Astrocyte (in vitro differentiated cells and primary cell): ENCODE data around the gene RALGAPA2. TPM values are rescaled to one million over a fixed set of nuclear protein-coding genes. Genes with fewer than 3 reads are reported as not detected.

Source experiments
- DNase-seq: peaks from one replicate; pipeline ENCODE4 v3.0.0-alpha.2; 2010; ENCODE audit warnings: low read depth
- FAIRE-seq: peaks from 2 replicates; lab custom pipeline; 2011; peaks lifted over from hg19 to GRCh38; lab: Jason Lieb, UNC
- H2AFZ ChIP-seq: 2 replicates; pipeline ENCODE4 v1.6.0; 2012; ENCODE audit warnings: low read depth, low read length, inconsistent platforms
- H3K27ac ChIP-seq: 2 replicates; pipeline ENCODE4 v1.5.1; 2011; ENCODE audit warnings: low read depth, low read length, inconsistent platforms
- H3K27me3 ChIP-seq: 2 replicates; pipeline ENCODE4 v1.6.0; 2011; ENCODE audit warnings: low read length, inconsistent platforms; ENCODE audit not compliant: insufficient read depth
- H3K36me3 ChIP-seq: 2 replicates; pipeline ENCODE4 v1.5.1; 2011; ENCODE audit warnings: low read length, inconsistent platforms; ENCODE audit not compliant: insufficient read depth
- H3K4me1 ChIP-seq: 2 replicates; pipeline ENCODE4 v1.5.1; 2011; ENCODE audit warnings: low read length, inconsistent platforms; ENCODE audit not compliant: insufficient read depth
- H3K4me2 ChIP-seq: 2 replicates; pipeline ENCODE4 v1.6.0; 2012; ENCODE audit warnings: low read length, inconsistent platforms
- H3K4me3 ChIP-seq: 2 replicates; pipeline ENCODE4 v1.5.1; 2011; ENCODE audit warnings: low read depth, mild to moderate bottlenecking, low read length, inconsistent platforms; ENCODE audit not compliant: insufficient read depth
- H3K79me2 ChIP-seq: 2 replicates; pipeline ENCODE4 v1.6.0; 2012; ENCODE audit warnings: mild to moderate bottlenecking, low read length, inconsistent platforms; ENCODE audit not compliant: insufficient read depth
- H3K9ac ChIP-seq: 2 replicates; pipeline ENCODE4 v1.6.0; 2012; ENCODE audit warnings: mild to moderate bottlenecking, low read length, inconsistent platforms
- H3K9me3 ChIP-seq: 2 replicates; pipeline ENCODE4 v1.5.1; 2012; ENCODE audit warnings: low read depth, mild to moderate bottlenecking, low read length, inconsistent platforms; ENCODE audit not compliant: insufficient read depth
- H4K20me1 ChIP-seq: 2 replicates; pipeline ENCODE4 v1.6.0; 2012; ENCODE audit warnings: low read length, inconsistent platforms; ENCODE audit not compliant: insufficient read depth
- H3K27ac Mint-ChIP-seq: one replicate; pipeline ENCODE4 v1.8.0; 2021; ENCODE audit warnings: mild to moderate bottlenecking, mixed read lengths; ENCODE audit not compliant: unreplicated experiment
- H3K27me3 Mint-ChIP-seq: one replicate; pipeline ENCODE4 v1.8.0; 2021; ENCODE audit warnings: low read depth, mixed read lengths; ENCODE audit not compliant: unreplicated experiment
- H3K36me3 Mint-ChIP-seq: one replicate; pipeline ENCODE4 v1.8.0; 2021; ENCODE audit warnings: low read depth, mixed read lengths; ENCODE audit not compliant: unreplicated experiment
- H3K4me1 Mint-ChIP-seq: one replicate; pipeline ENCODE4 v1.8.0; 2021; ENCODE audit warnings: low read depth, mixed read lengths; ENCODE audit not compliant: unreplicated experiment
- H3K4me3 Mint-ChIP-seq: one replicate; pipeline ENCODE4 v1.8.0; 2021; ENCODE audit warnings: mild to moderate bottlenecking, moderate library complexity, mixed read lengths; ENCODE audit not compliant: unreplicated experiment
- H3K9me3 Mint-ChIP-seq: one replicate; pipeline ENCODE4 v1.8.0; 2021; ENCODE audit warnings: mild to moderate bottlenecking, mixed read lengths; ENCODE audit not compliant: unreplicated experiment
- EZH2 ChIP-seq: IDR thresholded peaks from 2 replicates; pipeline ENCODE4 v1.6.1; 2012; ENCODE audit warnings: mild to moderate bottlenecking, low read length, inconsistent platforms; ENCODE audit not compliant: insufficient read depth
- total RNA-seq: library from RNA; stranded (reverse); gene quantifications from 2 replicates; pipeline ENCODE4 v1.2.1, GENCODE V29; 2021
- TF ChIP-seq, protein P1 (sequence below): IDR thresholded peaks from 2 replicates; pipeline ENCODE4 v1.5.1; 2011; ENCODE audit warnings: low read depth, mild to moderate bottlenecking, inconsistent platforms, low read length, moderate library complexity; ENCODE audit not compliant: insufficient read depth

Gene RALGAPA2
- total RNA-seq, 1 donor from 2014 or later, result 6.6 TPM

DNA sequence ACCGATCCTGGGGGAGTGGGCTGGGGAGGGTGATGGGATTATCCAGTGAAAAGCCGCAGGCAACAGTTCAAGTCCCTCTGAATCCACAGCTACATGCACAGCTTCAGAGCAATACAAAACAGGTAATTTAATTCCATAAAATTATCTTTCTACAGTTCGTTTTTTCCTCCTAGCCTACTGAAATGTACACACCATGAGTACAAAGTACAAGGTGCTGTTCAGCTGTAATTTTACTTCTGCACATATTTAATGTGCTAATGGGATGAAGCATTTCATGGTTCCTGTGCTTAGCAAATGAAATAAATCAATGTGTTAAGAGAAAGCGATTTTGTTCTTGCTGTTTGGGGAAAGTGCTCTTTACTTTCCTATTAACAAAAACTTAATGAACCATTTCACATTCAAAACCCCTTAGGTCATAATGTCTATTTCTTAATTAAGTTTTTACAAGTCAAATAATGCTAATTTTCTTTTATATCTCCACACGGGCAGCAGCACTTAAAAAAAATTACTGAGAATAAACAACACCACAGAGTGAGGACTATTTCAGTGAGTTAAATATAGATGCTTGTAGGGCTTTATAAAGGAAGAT is 272.7 kb downstream of the RALGAPA2 start:
- Histone ChIP-seq H2AFZ (no peak overlapping the region), H3K9ac (no peak overlapping the region), H3K27me3 (no peaks in the 10 kb centered on the region), H3K4me3 (no peak overlapping the region), H3K79me2 (no peaks in the 10 kb centered on the region), H4K20me1 (no peaks in the 10 kb centered on the region), H3K4me2 (no peak overlapping the region), H3K4me1 (no peaks in the 10 kb centered on the region), H3K9me3 (no peaks in the 10 kb centered on the region), H3K36me3 (no peaks in the 10 kb centered on the region), H3K27ac (no peak overlapping the region)
- Mint-ChIP-seq H3K27me3 (no peaks in the 10 kb centered on the region), H3K27ac (no peak overlapping the region), H3K4me3 (no peak overlapping the region), H3K4me1 (no peaks in the 10 kb centered on the region), H3K36me3 (peaks cover 4% of the 10 kb centered on the region), H3K9me3 (peaks cover 3% of the 10 kb centered on the region)
- DNase-seq (no peak), FAIRE-seq (peak; percentile 9)
- TF ChIP-seq EZH2, result no peak
- TF ChIP-seq, protein P1, sequence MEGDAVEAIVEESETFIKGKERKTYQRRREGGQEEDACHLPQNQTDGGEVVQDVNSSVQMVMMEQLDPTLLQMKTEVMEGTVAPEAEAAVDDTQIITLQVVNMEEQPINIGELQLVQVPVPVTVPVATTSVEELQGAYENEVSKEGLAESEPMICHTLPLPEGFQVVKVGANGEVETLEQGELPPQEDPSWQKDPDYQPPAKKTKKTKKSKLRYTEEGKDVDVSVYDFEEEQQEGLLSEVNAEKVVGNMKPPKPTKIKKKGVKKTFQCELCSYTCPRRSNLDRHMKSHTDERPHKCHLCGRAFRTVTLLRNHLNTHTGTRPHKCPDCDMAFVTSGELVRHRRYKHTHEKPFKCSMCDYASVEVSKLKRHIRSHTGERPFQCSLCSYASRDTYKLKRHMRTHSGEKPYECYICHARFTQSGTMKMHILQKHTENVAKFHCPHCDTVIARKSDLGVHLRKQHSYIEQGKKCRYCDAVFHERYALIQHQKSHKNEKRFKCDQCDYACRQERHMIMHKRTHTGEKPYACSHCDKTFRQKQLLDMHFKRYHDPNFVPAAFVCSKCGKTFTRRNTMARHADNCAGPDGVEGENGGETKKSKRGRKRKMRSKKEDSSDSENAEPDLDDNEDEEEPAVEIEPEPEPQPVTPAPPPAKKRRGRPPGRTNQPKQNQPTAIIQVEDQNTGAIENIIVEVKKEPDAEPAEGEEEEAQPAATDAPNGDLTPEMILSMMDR, result no peak

DNA sequence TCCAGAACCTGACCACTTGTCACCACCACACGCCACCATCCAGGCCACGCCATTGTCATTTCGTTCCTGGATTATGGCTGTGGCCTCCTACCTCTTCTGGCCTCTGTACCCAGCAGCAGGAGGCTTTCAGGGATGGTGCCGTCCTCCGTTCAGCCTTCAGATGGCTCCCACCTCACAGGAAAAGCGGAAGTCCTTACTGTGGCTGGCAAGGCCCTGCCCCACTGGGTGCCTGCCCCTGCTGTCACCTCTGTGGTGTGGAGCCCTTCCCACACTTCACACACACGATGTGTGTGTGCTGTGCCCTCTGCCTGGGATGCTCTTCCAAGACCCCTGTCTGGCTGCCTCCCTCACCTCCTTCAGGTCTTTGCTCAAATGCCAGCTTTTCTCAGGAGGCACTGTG is 275.1 kb downstream of the RALGAPA2 start:
- Histone ChIP-seq H3K4me2 (no peak overlapping the region), H3K27ac (no peak overlapping the region), H3K4me3 (no peak overlapping the region), H3K36me3 (no peaks in the 10 kb centered on the region), H3K9ac (no peak overlapping the region), H3K9me3 (no peaks in the 10 kb centered on the region), H3K27me3 (no peaks in the 10 kb centered on the region), H3K79me2 (no peaks in the 10 kb centered on the region), H3K4me1 (no peaks in the 10 kb centered on the region), H4K20me1 (no peaks in the 10 kb centered on the region), H2AFZ (no peak overlapping the region)
- Mint-ChIP-seq H3K4me1 (no peaks in the 10 kb centered on the region), H3K36me3 (peaks cover 6% of the 10 kb centered on the region), H3K9me3 (peaks cover 3% of the 10 kb centered on the region), H3K27me3 (no peaks in the 10 kb centered on the region), H3K27ac (no peak overlapping the region), H3K4me3 (no peak overlapping the region)
- TF ChIP-seq EZH2, result no peak
- TF ChIP-seq, protein P1, result no peak
- FAIRE-seq, result no peak
- DNase-seq, result no peak

DNA sequence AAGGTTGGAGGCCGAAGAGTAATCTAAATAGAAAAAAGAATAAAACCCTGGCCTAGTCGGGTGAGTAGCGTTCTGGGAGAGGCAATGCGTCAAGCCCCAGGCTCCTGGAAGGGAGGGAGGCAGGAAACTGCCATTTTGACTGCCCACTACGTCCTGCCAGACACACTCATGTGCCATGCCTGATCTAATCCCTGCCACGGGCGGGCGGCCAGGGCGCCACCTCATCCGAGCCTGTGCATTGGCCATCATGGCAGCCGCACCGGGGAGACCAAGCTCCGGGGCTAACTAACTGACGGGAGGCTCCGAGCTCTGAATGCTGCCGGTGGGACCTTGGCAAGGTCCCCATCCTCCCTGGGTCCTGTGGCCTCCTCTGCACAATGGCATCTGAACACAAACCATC is 275.8 kb downstream of the RALGAPA2 start:
- no peaks in the 10 kb centered on the region for H3K27me3 Mint-ChIP-seq
- no peaks in the 10 kb centered on the region for H3K36me3 ChIP-seq
- DNase-seq (no peak), FAIRE-seq (no peak)
- H3K9ac ChIP-seq, result no peak overlapping the region
- no peaks in the 10 kb centered on the region for H3K27me3 ChIP-seq
- H3K4me2 ChIP-seq, result no peak overlapping the region
- no peak overlapping the region for H2AFZ ChIP-seq
- H4K20me1 ChIP-seq, result no peaks in the 10 kb centered on the region
- H3K27ac ChIP-seq, result no peak overlapping the region
- no peak for TF ChIP-seq EZH2
- TF ChIP-seq, protein P1, result no peak
- peaks cover 3% of the 10 kb centered on the region for H3K9me3 Mint-ChIP-seq
- no peaks in the 10 kb centered on the region for H3K4me1 ChIP-seq
- no peaks in the 10 kb centered on the region for H3K4me1 Mint-ChIP-seq
- H3K4me3 ChIP-seq, result no peak overlapping the region
- H3K27ac Mint-ChIP-seq, result no peak overlapping the region
- H3K4me3 Mint-ChIP-seq, result no peak overlapping the region
- H3K36me3 Mint-ChIP-seq, result peaks cover 6% of the 10 kb centered on the region
- no peaks in the 10 kb centered on the region for H3K9me3 ChIP-seq
- no peaks in the 10 kb centered on the region for H3K79me2 ChIP-seq
